Nephron progenitor cell (in vitro differentiated cells): ENCODE data around the gene ERF.

Experiments
- DNase-seq: peaks from one replicate; pipeline ENCODE4 v3.0.0; 2021
- H3K27ac Mint-ChIP-seq: 2 replicates; pipeline ENCODE4 v1.8.0; 2021; ENCODE audit warnings: mild to moderate bottlenecking, moderate library complexity, mixed read lengths
- H3K27me3 Mint-ChIP-seq: 2 replicates; pipeline ENCODE4 v1.8.0; 2021; ENCODE audit warnings: mild to moderate bottlenecking, low read depth, mixed read lengths; ENCODE audit not compliant: poor library complexity
- H3K36me3 Mint-ChIP-seq: 2 replicates; pipeline ENCODE4 v1.8.0; 2021; ENCODE audit warnings: low read depth, mixed read lengths
- H3K4me1 Mint-ChIP-seq: 2 replicates; pipeline ENCODE4 v1.8.0; 2021; ENCODE audit warnings: mixed read lengths
- H3K4me3 Mint-ChIP-seq: 2 replicates; pipeline ENCODE4 v1.8.0; 2021; ENCODE audit warnings: mild to moderate bottlenecking, moderate library complexity, mixed read lengths
- H3K9me3 Mint-ChIP-seq: 2 replicates; pipeline ENCODE4 v1.8.0; 2021; ENCODE audit warnings: mild to moderate bottlenecking, moderate library complexity, mixed read lengths
- TF ChIP-seq, protein P1 (sequence below): fragments of 200-600 bp; sonication (generic); IDR thresholded peaks from 2 replicates; pipeline ENCODE4 v1.5.0; 2021; ENCODE audit warnings: antibody characterized with exemption

The ERF gene

DNA sequence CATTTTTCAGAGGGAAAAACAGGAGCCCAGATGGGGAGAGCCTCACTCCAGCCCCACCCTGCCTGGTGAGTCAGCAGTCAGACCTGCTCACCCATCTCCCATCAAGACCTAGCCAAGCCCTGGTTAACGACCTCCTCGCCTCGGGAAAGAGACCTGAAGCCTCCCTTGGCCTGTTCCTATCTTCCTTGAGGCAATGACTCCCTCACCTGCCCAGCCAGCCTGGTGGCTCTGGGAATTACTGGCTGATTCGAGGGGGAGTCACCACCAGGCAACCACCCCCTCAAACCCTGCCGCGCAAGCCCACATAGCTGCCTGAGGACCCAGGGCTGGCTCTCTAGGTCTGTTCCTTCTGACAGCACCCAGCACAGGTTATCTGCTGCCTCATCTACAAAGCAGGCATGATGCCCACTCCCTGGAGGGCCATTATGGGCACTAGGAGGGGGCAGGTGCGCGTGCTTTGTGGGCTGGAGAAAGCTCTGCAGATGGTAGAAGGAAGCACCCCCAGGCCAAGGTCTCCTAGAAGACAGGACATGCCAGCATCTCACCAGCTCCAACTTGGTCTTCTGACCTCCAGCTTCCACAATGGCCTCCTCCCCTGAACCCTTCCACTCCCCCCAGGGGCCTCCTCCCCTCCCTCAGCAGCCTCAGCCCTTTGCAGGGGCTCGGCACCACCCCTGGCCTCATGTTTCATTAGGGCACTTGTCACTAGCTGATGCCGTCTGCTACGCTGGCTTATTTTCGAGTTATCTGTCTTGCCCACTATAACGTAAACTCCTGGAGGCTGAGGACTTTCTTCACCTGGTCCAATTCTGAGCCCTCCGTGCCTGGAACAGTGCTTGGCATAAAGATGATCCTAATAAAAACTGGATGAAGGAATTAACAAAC is 47.8 kb downstream of the ERF start:
- Mint-ChIP-seq H3K4me1 (peaks cover 10% of the 10 kb centered on the region), H3K27ac (peak overlapping the region; percentile 91), H3K4me3 (no peak overlapping the region), H3K9me3 (no peaks in the 10 kb centered on the region), H3K27me3 (peaks cover 7% of the 10 kb centered on the region), H3K36me3 (peaks cover 44% of the 10 kb centered on the region)
- DNase-seq: no peak
- TF ChIP-seq, protein P1, sequence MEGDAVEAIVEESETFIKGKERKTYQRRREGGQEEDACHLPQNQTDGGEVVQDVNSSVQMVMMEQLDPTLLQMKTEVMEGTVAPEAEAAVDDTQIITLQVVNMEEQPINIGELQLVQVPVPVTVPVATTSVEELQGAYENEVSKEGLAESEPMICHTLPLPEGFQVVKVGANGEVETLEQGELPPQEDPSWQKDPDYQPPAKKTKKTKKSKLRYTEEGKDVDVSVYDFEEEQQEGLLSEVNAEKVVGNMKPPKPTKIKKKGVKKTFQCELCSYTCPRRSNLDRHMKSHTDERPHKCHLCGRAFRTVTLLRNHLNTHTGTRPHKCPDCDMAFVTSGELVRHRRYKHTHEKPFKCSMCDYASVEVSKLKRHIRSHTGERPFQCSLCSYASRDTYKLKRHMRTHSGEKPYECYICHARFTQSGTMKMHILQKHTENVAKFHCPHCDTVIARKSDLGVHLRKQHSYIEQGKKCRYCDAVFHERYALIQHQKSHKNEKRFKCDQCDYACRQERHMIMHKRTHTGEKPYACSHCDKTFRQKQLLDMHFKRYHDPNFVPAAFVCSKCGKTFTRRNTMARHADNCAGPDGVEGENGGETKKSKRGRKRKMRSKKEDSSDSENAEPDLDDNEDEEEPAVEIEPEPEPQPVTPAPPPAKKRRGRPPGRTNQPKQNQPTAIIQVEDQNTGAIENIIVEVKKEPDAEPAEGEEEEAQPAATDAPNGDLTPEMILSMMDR: no peak

DNA sequence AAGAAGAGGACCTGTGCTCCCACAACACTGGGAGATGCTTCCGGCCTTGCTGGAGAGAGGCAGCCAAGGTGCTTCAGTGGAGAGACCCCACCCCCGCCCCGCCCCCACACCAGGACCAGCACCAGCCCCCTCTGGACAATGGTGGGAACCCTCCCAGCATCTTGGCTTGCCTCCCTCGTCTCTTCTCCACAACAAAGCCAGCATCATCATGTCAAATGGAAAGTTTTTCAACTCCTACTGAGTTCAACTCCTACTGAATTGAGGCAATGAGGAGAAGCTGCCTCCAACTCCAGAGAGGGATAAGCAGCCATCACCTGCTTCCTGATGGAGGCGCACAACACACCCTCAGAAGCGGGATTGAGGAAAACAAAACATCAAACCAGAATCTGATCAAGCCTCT is 50.3 kb downstream of the ERF start:
- Mint-ChIP-seq H3K36me3 (peaks cover 46% of the 10 kb centered on the region), H3K9me3 (no peaks in the 10 kb centered on the region), H3K4me3 (no peak overlapping the region), H3K27me3 (peaks cover 7% of the 10 kb centered on the region), H3K27ac (no peak overlapping the region), H3K4me1 (peaks cover 10% of the 10 kb centered on the region)
- no peak for DNase-seq
- TF ChIP-seq, protein P1: no peak

DNA sequence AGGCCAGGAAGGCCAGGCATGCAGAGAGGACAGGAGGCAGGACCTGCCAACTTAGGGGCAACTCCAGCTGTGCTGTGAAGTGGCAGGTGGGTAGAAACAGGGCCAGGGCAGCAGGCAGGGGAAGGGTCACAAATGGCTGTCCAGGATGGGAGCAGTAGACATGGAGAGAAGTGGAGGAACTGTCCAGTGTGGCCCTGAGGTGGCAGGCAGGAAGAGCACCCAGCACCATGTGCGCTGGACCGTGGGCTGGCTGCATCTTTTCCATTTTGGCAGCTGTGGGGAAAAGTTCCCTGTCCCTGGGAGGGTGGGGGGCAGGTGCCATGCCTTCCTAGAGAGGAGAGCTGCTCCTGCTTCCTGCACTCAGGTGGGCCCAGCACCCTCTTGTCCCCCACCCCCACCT is 51.2 kb downstream of the ERF start:
- Mint-ChIP-seq H3K36me3 (peaks cover 42% of the 10 kb centered on the region), H3K27ac (no peak overlapping the region), H3K4me3 (no peak overlapping the region), H3K9me3 (no peaks in the 10 kb centered on the region), H3K4me1 (peaks cover 10% of the 10 kb centered on the region), H3K27me3 (peaks cover 4% of the 10 kb centered on the region)
- peak; percentile 33 for DNase-seq
- TF ChIP-seq, protein P1: no peak

DNA sequence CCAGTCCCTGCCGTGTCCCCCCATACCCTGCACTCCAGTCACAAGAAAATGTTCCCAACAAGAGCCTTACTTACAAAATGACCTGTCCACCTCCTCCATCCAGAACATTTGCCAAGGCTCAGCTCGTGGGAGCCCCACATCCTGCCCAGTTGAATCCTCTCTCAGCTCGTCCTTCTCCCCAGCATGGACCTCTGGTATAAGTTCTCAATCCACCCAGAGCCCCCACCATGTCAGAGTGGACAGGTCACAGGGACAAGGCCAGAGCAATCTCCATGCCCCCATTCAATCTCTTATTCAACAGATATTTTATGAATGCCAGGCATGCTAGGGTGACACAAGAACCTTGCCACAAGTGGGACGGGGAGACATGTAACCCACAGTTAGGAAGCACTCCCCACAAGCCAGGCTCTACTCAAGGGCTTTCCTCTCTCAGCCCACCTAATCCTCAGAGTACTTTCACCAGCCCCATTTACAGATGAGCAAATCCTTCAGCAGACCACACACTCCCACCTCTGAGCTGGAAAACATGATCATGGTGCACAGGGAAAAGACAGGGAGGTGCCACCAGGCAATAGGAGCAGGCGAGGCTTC is 52.5 kb downstream of the ERF start:
- no peaks in the 10 kb centered on the region for H3K27me3 Mint-ChIP-seq
- no peak overlapping the region for H3K4me3 Mint-ChIP-seq
- H3K4me1 Mint-ChIP-seq: no peaks in the 10 kb centered on the region
- H3K36me3 Mint-ChIP-seq: peaks cover 54% of the 10 kb centered on the region
- DNase-seq: no peak
- H3K9me3 Mint-ChIP-seq: no peaks in the 10 kb centered on the region
- TF ChIP-seq, protein P1: no peak
- no peak overlapping the region for H3K27ac Mint-ChIP-seq

DNA sequence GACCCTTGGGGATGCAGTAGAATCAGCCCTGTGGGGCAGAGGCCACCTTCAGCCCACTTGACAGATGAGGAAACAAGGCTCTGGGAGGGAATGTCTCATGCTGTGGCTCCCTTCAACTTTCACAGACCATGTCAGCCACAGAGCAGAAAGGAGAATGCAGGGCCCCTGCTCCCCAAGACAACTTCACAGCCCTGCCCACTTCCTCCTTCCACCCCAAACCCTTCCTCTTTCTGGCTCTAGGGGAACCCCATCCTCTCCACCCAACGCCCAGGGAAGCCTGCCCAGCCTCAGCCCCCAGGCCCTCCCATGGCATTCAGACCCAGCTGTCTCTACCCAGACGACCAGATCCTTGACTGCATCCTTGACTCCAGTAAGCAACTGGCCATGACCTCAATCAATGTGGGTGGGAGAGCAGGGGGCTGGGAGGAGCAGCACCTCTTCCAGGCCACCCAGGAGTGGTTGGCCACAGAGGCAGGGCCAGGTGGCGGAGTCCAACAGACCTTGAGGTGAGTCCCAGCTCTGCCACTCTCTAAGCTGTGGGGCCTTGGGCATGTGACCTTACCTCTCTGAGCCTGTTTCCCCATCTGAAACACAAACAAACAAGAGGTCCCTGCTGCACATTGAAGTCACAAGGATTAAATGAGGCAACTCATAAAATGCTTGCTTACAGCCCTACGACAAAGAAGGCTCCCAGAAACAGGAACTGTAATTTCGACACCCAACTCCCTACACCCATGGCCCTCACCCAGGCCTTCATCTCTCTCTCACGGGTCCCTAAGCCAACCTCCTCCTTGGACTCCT is 53.2 kb downstream of the ERF start:
- H3K27me3 Mint-ChIP-seq: no peaks in the 10 kb centered on the region

More for the DNA sequence above, 53.2 kb downstream of the ERF start:
- Mint-ChIP-seq H3K27ac (no peak overlapping the region), H3K4me1 (no peaks in the 10 kb centered on the region), H3K9me3 (no peaks in the 10 kb centered on the region), H3K36me3 (peaks cover 60% of the 10 kb centered on the region), H3K4me3 (no peak overlapping the region)
- DNase-seq: no peak
- TF ChIP-seq, protein P1: no peak
